ENCODE measurements around the gene HMX1.

The HMX1 gene

GRCh38 chr4:8891646-8892555, 20.3 kb upstream of the HMX1 start:
- no peak for DNase-seq

- no peak for DNase-seq
Observed at GRCh38 chr4:8891255-8891645, 19.6 kb upstream of the HMX1 start.

DNA sequence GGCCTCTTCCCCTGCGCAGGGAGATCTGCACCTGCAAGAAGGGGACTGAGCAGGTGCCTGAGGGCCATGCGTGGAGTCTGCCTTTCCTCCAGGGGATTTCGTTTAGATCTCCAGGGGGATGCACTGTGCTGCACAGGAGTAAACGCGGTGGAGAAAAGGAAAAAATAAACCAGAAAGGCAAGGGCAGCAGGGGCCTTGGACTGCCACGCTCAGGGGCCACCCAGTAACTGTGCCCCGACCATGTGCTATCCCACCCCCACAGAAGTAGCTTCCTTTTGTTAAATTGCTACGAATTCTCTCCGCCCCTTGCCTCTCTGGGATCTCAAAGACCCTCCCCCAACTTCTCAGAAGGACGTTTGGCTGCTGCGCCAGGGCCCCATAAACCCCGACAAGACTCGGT, 17.2 kb upstream of the HMX1 start:
- no peak for DNase-seq

DNA sequence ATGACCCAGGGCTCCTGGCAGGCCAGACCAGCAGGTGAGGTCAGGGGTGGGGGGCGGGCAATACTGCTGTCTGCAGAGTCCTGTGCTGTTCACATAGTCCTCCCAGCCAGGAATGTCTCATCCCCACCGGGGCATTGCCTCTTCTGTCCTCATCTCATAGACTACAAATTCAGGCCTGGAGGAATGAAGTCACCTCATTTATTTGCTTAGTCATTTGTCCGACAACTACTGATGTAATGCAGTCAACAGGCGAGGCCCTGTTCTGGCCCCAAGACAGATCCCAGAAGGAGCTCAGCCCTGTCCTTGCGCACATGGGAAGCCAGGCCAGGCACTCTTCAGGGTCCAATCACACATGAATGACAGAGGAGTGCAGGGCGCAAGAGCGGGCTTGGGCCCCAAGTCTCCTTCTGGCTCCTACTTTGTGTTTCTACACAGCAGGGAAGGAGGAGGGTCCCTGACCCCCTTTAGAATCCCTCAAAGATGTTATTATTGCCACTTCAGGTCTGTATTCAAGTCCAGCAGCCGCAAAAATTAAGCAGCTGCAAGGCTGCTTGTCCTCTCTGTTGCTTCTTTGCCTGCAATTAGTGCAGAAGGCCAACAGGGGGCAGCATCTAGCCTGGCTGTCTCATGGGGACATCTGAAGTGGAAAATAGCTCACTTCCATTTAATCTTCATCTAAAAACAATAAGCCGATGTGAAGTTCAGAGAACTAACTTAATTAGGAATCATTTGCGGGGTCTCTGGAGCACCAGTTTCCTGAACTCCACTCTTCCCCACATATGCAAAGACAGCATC, 15.2 kb upstream of the HMX1 start:
- DNase-seq: no peak

DNA sequence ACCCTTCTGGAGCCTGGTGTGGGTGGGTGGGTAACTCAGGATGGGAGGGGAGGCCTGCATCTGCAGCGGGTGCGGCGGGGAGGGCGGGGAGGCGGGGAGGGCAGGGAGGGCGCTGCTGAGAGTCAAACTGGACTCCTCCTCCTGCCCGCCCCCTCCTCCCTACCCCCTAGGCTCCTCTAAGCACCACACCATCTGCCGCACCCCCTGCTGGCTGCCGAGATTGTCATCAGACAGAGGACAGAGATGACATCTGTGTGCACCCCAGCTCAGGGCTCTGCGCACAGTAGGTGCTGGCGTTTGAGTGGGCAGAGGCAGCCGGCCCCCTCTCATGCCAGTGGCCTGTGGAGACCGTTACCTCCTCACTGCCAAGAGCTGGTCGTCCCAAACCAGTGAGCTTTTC, 10.6 kb upstream of the HMX1 start:
- DNase-seq: no peak

DNA sequence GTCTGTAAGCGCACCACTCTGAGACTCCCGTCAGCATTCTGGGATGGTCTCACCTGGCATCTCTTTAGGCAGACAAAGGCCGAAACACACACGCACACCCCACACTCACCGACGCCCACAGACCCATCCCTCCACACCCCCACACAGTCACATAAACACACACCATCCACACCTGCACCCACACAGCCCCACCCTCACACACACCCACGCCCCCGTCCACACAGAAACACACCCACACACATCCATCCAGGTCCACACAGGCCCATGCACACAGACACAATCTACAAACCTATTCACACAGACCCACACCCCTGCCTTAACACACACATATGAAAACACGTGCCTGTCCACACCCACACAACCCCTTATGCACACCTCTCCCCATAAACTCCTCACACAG, 9.2 kb upstream of the HMX1 start:
- no peak for DNase-seq

GRCh38 chr4:8879574-8879973, 7.9 kb upstream of the HMX1 start:
- DNase-seq: no peak

DNA sequence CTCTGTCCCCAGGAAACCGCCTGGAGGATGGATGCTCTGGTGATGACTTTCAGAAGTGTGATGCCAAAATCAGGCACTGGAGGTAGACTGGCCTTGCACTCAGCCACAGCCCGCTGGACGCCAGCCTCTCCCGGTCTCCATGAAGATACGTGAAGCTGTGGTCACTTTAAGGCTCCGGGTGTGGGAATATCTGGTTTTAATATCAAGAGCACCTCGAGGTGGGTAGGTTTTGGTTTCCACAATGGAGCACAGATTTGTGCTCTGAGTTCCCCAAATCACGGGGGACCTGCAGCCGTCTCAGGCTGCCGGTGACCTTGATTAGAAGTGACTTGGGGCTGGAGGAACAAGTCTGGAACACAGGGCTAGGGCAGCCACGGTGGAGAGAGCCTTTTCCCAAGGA, 6.8 kb upstream of the HMX1 start:
- DNase-seq: no peak

DNA sequence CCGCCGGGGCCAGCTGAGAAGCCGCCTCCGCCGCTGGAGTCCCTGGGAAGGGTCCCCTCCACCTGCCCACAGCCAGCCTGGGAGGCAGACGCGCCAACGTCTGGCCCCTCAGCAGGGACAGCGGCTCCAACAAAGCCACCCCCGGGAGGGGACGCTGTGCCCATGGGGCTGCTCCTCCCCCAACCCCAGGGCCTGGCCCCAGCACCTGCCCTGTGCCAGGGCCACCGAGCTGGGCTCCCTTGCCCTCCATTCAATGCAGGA, 6.1 kb upstream of the HMX1 start:
- DNase-seq: no peak

DNA sequence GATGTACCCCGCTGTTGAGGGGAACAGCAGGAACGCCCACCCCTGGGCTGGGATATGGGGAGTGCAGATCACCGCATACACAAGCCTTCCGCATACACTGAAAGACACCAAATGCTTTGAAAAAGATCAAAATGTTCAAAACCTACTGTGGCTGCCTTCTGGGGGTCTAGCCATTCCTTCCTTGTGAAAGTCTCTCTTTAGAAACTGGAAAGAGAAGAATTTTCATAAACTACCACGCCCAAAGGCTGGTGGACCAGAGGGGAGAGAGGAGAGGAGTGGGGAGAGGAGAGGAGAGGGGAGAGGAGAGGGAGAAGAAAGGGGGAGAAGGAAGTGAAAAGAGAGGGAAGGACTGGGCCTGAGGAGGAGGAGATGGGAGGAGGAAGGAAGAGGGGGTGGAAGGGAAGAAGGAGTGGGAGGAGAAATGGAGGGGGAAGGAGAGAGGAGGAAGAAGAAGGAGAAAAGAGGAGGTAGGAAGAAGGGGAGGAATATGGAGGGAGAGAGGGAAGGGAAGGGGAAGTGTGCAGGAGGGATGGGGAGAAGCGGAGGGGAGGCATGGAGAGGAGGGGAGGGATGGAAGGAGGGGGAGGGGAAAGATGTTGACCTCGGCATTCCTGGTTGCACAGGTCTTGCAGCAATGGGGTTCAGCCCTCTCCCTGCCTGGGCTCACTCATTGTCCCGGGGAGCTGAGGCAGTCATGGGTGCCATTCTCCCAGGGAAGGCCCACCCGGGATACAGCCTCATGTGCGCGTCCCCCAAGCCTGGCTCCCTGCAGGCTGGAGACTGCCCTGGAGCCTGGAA, 5.5 kb upstream of the HMX1 start:
- DNase-seq: no peak

GRCh38 chr4:8874896-8875680, 3.4 kb upstream of the HMX1 start:
- DNase-seq: no peak

DNA sequence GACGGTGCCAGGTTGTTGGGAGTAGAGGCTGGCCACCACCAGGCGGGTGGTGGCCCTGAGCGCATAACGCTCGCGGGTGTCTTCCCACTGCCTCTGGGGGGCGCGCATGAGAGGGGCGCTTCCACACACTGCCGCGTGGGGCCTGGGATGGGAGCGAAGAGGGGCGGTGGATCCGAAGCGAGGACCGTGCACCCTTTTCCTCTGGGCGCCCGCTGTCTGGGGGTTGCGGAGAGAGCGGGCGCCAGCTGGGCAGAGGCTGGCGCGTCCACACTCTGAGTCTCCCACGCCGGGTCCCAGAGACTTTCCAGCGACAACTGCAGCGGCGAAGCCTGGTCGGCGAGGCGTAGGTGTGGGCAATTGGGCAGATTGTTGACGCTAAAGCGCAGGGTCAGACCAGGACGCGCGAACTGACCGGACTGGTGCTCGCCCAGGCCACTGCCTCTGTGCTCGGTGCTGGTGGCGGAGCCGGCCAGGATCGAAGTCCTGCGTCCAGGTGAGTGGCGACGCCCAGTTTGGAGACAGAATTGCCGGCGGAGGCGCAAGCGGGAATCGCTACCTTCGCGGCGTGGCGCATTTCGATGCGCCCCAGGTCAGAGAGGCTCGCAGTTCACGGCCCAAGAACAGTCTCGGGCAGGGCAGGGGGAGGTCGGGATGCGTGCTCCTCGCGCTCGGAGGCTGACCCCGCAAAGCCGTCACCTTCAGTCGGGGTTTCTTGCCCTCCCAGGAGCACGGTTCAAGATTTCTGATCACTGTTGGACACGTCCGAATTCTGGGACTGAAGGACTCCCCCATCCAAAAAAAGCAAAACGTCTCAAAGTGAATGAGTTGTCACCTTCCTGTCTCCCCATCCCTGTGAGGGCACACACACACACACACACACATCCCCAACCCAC, 2.6 kb upstream of the HMX1 start:
- no peak for DNase-seq

GRCh38 chr4:8872402-8873291, 1.0 kb upstream of the HMX1 start:
- DNase-seq: no peak

DNA sequence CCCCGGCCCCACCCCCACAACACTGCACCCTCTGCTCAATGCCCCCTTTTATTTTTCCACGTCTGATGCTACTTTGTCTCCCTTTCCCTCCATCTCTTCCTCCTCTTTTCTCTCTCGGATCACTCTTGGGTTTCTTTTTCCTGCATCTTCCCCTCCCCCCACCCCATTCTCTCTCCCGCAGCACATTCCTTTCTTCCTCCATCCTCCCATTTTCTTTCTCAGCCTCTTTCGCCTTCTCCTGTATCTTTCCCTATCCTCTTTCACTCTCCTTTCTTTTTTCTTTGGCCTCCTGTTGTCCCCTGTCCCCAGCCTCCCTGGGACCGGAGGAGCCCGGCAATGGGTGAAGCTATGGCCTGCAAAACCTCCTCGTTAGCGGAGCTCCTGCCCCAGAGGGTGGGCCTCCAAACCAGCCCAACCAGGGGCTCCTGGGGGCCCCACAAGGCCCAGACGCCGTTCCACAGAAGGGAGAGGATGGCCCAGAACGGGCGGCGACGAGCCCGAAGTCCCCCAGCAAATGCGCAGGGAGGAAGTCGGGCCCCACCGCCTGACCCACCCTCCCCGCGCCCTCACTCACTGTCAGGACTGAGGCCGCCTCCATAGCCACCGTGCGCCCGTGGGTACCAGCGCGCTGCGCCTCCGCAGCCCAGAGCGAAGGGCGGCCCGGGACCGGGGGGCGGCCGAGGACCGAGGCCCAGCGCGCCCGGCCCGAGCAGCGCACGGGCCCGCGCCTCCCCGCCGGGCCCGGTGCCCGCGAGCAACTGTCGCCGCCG, 807 bp downstream of the HMX1 start:
- DNase-seq: no peak

DNA sequence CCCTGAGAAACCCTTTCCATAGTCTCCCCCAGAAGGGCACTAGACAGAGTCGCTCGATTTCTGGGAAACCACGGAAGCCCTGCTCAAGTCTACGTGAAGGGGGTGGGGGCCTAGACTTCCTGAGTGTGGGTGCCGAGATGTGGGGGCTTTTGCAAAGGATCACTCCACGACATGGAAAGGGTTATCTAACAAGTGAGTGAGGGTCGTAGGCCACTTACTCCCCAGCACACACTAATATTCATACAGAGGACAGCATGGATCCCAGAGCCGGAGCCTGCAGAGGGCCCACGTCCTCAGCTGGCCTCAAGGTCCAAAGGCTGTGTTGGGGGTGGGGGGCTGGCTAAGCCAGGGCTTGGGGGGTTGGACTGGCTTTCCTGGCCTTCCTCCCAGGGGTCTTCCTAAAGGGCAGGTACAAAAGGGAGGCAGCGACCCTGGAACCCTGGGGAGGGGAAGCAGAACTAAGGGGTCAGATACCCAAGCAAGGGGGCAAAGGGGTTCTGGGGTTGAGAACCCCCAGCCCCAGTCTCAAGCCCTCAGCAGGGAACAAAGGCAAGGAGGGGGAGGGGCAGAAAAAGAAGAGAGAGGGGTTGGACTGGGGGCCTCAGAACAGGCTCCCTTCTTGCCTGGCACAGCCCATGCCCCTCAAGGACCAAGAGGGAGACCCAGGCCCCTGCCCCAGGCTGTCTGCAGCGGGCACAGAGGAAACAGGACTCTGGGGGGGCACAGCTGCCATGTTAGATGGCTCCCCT, 1.6 kb downstream of the HMX1 start:
- DNase-seq: no peak

GRCh38 chr4:8869002-8869897, 2.4 kb downstream of the HMX1 start:
- no peak for DNase-seq

DNA sequence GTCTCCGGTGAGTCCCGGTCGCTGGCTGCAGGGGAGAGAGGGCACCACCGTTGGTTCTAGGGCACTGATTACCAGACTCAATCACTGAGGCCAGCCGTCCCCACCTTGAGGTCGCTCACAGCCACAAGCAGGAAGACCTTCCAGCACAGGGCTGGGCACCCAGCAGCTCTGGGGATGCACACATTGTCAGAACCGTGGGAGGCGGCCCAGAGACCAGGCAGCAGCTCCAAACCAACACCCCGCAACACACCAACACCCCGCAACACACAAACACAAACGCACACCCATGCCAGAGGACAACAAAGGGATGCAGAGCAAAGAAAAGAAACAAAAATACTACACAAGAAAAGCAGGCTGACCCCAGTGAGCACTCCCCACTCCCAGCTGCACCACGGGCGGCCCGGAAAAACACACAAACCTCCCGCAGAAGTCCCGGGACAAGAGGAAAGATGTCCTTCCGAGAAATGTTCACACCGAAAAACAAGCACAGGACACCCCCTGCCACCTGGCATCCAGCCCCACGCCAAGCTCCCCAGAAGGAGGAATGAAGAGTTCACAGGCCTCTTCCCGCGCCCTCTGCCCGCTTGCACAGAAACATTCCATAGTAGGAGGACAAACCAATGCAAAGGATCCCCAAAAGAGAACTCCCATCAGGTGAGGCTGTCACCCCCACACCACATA, 3.2 kb downstream of the HMX1 start:
- DNase-seq: no peak

Measured in NCI-H1694 (cell line).